CD4-positive, alpha-beta T cell (primary cell): ENCODE results near the gene DHX30. TPM values are rescaled to one million over a fixed set of nuclear protein-coding genes. Genes with fewer than 3 reads are reported as not detected.
A peak's percentile ranks its signal among the peaks of the same experiment; 100 is the strongest.

ENCODE experiments used
- ATAC-seq: fragments of 200-7000 bp; cut with Tn5 transposase; one replicate; pipeline ENCODE4 v1.10.0; 2022; ENCODE audit warnings: mild to moderate bottlenecking; ENCODE audit not compliant: poor library complexity
- CTCF ChIA-PET: fragments of 350-600 bp; sonication (Branson Sonifier 250); formaldehyde crosslinking; loops from one replicate; lab custom pipeline; 2021; ENCODE audit warnings: antibody characterized with exemption, inconsistent platforms; lab: Charles Lee
- POLR2A ChIA-PET: fragments of 350-600 bp; sonication (Branson Sonifier 250); formaldehyde crosslinking; loops from one replicate; lab custom pipeline; 2021; ENCODE audit warnings: antibody characterized with exemption, inconsistent platforms; lab: Charles Lee
- DNase-seq, 14 experiments: peaks; one replicate each; pipeline ENCODE4 v3.0.0-alpha.2; 2013 to 2020; ENCODE audit warnings: mixed read lengths in 2 of 14
- H3K27ac ChIP-seq, 2 donors: one replicate each; pipeline versions ENCODE4 v1.5.1 to v1.7.0; 2013; ENCODE audit warnings: low read length in 2 of 2, low read depth in 1 of 2, mild to moderate bottlenecking in 1 of 2
- H3K27me3 ChIP-seq, 2 experiments: 1 replicate in 1 of 2; 2 replicates in 1 of 2; pipeline versions ENCODE4 v1.6.1 to v1.7.0; 2013; ENCODE audit warnings: low read length in 2 of 2, control low read depth in 1 of 2, mild to moderate bottlenecking in 1 of 2, moderate library complexity in 1 of 2; ENCODE audit not compliant: insufficient read depth in 2 of 2, control insufficient read depth in 1 of 2
- H3K36me3 ChIP-seq: one replicate; pipeline ENCODE4 v1.6.1; 2013; ENCODE audit warnings: low read length, control low read depth; ENCODE audit not compliant: insufficient read depth
- H3K4me1 ChIP-seq: one replicate; pipeline ENCODE4 v1.6.1; 2013; ENCODE audit warnings: low read length, control low read depth; ENCODE audit not compliant: insufficient read depth
- H3K4me3 ChIP-seq: one replicate; pipeline ENCODE4 v1.5.1; 2013; ENCODE audit warnings: mild to moderate bottlenecking, low read length, moderate library complexity
- H3K9me3 ChIP-seq, 2 experiments: 1 replicate in 1 of 2; 2 replicates in 1 of 2; pipeline versions ENCODE4 v1.6.1 to v1.7.0; 2013; ENCODE audit warnings: low read length in 2 of 2, mild to moderate bottlenecking in 2 of 2, control low read depth in 1 of 2, moderate library complexity in 1 of 2; ENCODE audit not compliant: control insufficient read depth in 1 of 2, insufficient read depth in 1 of 2
- H3K27ac Mint-ChIP-seq: one replicate; pipeline ENCODE4 v1.8.0; 2020; ENCODE audit warnings: mixed read lengths
- H3K27me3 Mint-ChIP-seq: one replicate; pipeline ENCODE4 v1.8.0; 2021; ENCODE audit warnings: mixed read lengths
- H3K36me3 Mint-ChIP-seq: one replicate; pipeline ENCODE4 v1.8.0; 2021; ENCODE audit warnings: low read depth, mixed read lengths
- H3K4me1 Mint-ChIP-seq: one replicate; pipeline ENCODE4 v1.8.0; 2021; ENCODE audit warnings: low read depth, mixed read lengths
- H3K4me3 Mint-ChIP-seq: one replicate; pipeline ENCODE4 v1.8.0; 2020; ENCODE audit warnings: mild to moderate bottlenecking, mixed read lengths
- H3K9me3 Mint-ChIP-seq: one replicate; pipeline ENCODE4 v1.8.0; 2020; ENCODE audit warnings: mixed read lengths
- intact Hi-C, 2 experiments: fragments of 100-400 bp; cut with DNase I in 1 of 2; cut with micrococcal nuclease in 1 of 2; formaldehyde crosslinking; loops; one replicate each; pipeline versions ENCODE4 v1.15.1 to v1.9.0; 2023 to 2025; cut with DNase I, micrococcal nuclease
- total RNA-seq, 174 experiments: library from RNA in 2 of 174; stranded (reverse) in 2 of 174; gene quantifications; one replicate each; pipeline ENCODE4 v1.2.3 and lab custom pipeline; 2021 to 2026
- TF ChIP-seq, protein P1 (sequence below): fragments of 200-600 bp; IDR thresholded peaks from one replicate; pipeline ENCODE4 v1.8.0; 2022; ENCODE audit warnings: antibody characterized with exemption, mild to moderate bottlenecking

DHX30 gene
- total RNA-seq, 2 experiments from 2014 or later = 75.1 to 75.6 TPM

DNA sequence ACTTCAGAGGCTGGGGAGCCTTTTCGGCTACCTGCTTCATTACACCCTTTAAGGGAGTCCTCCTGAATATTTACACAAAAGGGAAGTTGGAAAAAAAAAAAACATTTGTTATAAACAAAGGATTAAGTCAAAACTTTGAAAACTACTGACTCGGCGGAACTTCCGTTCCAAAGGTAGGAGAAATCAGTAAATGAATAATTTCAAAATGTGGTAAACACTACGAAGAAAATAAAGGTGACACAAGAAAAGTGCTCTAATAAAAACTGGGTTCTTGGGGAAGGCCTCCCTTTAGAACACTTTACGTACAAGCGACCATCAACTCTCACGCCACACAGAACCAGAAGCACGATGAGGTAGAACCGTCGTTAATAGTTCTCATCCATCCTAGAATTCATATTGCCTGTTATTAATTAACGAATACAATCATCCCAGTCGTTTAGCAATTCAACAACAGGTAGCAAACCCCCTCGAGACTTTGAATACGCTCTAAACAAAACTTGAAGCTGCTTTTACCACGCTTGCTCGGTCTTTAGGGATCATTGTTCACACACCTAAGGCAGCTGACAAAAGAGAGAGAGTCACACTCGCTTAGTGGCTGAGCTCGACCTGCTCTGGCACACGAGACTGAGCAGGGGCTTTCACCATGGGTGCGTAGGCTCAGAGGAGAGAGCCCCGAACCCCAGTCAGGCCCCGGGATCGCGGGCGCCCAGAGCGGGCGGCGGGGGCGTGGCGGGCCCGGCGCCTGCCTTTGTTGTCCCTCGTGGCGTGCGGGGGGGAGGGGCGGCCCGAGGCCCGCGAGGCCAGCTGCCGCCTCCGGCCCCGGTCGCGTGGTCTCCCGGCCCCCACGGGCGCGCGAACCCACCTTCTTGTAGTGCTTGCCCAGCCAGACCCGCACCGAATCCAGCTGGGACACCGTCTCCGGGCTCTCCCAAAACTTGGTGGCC lies 21.9 kb upstream of the DHX30 start:
- Histone ChIP-seq H3K27me3 (no peaks in the 10 kb centered on the region), H3K36me3 (peaks cover 4% of the 10 kb centered on the region), H3K27ac (peak overlapping the region; percentile 89 to 96), H3K4me1 (peaks cover 53% of the 10 kb centered on the region), H3K4me3 (peak overlapping the region; percentile 84), H3K9me3 (no peaks in the 10 kb centered on the region)
- DNase-seq (peak; percentile 29 to 89 (median 56)), ATAC-seq (peak; percentile 46)
- ChIA-PET POLR2A (interaction anchor here (0.6 to 1.5 kb wide), 12 partner anchors 8 to 617 kb away, joined by 3 to 15 read pairs (median 4); partner anchors contain the start of genes DHX30, ELP6, SCAP and SETD2), CTCF (interaction anchor here (0.8 kb wide), 1 partner anchor 9 kb away, joined by 3 read pairs; no protein-coding TSS in a partner anchor)
- peaks cover 24% of the 10 kb centered on the region for H3K36me3 Mint-ChIP-seq
- TF ChIP-seq, protein P1, sequence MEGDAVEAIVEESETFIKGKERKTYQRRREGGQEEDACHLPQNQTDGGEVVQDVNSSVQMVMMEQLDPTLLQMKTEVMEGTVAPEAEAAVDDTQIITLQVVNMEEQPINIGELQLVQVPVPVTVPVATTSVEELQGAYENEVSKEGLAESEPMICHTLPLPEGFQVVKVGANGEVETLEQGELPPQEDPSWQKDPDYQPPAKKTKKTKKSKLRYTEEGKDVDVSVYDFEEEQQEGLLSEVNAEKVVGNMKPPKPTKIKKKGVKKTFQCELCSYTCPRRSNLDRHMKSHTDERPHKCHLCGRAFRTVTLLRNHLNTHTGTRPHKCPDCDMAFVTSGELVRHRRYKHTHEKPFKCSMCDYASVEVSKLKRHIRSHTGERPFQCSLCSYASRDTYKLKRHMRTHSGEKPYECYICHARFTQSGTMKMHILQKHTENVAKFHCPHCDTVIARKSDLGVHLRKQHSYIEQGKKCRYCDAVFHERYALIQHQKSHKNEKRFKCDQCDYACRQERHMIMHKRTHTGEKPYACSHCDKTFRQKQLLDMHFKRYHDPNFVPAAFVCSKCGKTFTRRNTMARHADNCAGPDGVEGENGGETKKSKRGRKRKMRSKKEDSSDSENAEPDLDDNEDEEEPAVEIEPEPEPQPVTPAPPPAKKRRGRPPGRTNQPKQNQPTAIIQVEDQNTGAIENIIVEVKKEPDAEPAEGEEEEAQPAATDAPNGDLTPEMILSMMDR = no peak
- H3K4me1 Mint-ChIP-seq = peaks cover 31% of the 10 kb centered on the region
- intact Hi-C loops = loop anchor here (1.0 to 10.0 kb wide), 9 partner anchors 22 to 776 kb away; partner anchors contain the start of genes CSPG5 (in 1 of the 2), DHX30 (in 1 of the 2), KIF9 (in 1 of the 2) and KLHL18 (in 1 of the 2)
- no peaks in the 10 kb centered on the region for H3K27me3 Mint-ChIP-seq
- H3K9me3 Mint-ChIP-seq = no peaks in the 10 kb centered on the region
- H3K27ac Mint-ChIP-seq = peak overlapping the region; percentile 99
- H3K4me3 Mint-ChIP-seq = peak overlapping the region; percentile 95

GRCh38 chr3:47781685-47782445 lies 21.1 kb upstream of the DHX30 start, which contains the start of gene SMARCC1:
Gene SMARCC1, minus strand, starts transcription at chr3:47781893. Its CDS starts 96 bp downstream, at chr3:47781797.
- Histone ChIP-seq H3K27me3 (no peaks in the 10 kb centered on the region), H3K9me3 (no peaks in the 10 kb centered on the region), H3K4me3 (peak within 1 kb of the TSS; percentile 84), H3K4me1 (peaks cover 44% of the 10 kb centered on the region), H3K27ac (peak within 1 kb of the TSS; percentile 96 to 97), H3K36me3 (no peaks in the 10 kb centered on the region)
- TF ChIP-seq, protein P1 = no peak
- Mint-ChIP-seq H3K27me3 (no peaks in the 10 kb centered on the region), H3K9me3 (no peaks in the 10 kb centered on the region), H3K27ac (peak within 1 kb of the TSS; percentile 99), H3K4me1 (peaks cover 31% of the 10 kb centered on the region), H3K4me3 (peak within 1 kb of the TSS; percentile 95), H3K36me3 (peaks cover 24% of the 10 kb centered on the region)
- peak; percentile 94 to 99 (median 97) for DNase-seq
- ATAC-seq = peak; percentile 89
- ChIA-PET POLR2A (interaction anchor here (0.6 to 1.5 kb wide), 10 partner anchors 9 to 618 kb away, joined by 3 to 15 read pairs (median 4); partner anchors contain the start of genes DHX30, ELP6, SCAP and SETD2), CTCF (interaction anchor here (0.6 kb wide), 1 partner anchor 97 kb away, joined by 3 read pairs; no protein-coding TSS in a partner anchor)
- intact Hi-C loops = loop anchor here (1.0 to 10.0 kb wide), 9 partner anchors 21 to 775 kb away; partner anchors contain the start of genes CSPG5 (in 1 of the 2), DHX30 (in 1 of the 2), KIF9 (in 1 of the 2) and KLHL18 (in 1 of the 2)
